Mesodermal cell (in vitro differentiated cells): ENCODE data around the gene VWA5B1.
A peak's percentile ranks its signal among the peaks of the same experiment; 100 is the strongest.

Source experiments
- H3K27ac ChIP-seq: 2 replicates; pipeline ENCODE4 v1.7.0; 2013; ENCODE audit warnings: mild to moderate bottlenecking, low read depth, low read length, moderate library complexity; ENCODE audit not compliant: severe bottlenecking
- H3K36me3 ChIP-seq: 2 replicates; pipeline ENCODE4 v1.7.1; 2013; ENCODE audit warnings: mild to moderate bottlenecking, low read length, moderate library complexity; ENCODE audit not compliant: control insufficient read depth, insufficient read depth
- H3K4me1 ChIP-seq: one replicate; pipeline ENCODE4 v1.7.1; 2013; ENCODE audit warnings: mild to moderate bottlenecking, low read length; ENCODE audit not compliant: insufficient read depth, control insufficient read depth, poor library complexity, severe bottlenecking
- H3K4me3 ChIP-seq: 2 replicates; pipeline ENCODE4 v1.7.0; 2013; ENCODE audit warnings: low read length, control low read depth, mild to moderate bottlenecking; ENCODE audit not compliant: insufficient read depth, poor library complexity, severe bottlenecking; ENCODE audit errors: extremely low read depth
- H3K9me3 ChIP-seq: 2 replicates; pipeline ENCODE4 v1.7.1; 2013; ENCODE audit warnings: mild to moderate bottlenecking, low read length, moderate library complexity; ENCODE audit not compliant: control insufficient read depth
- WGBS, 2 experiments: methylation state at CpG; one replicate each; pipeline ENCODE4 v1.1.5; 2013; ENCODE audit warnings: missing lambda C conversion rate in 2 of 2; ENCODE audit not compliant: insufficient coverage in 2 of 2; 5-methylcytosine and 5-hydroxymethylcytosine counted together

VWA5B1 gene

GRCh38 chr1:20358761-20359263 is 68.1 kb downstream of the VWA5B1 start:
- no peak overlapping the region for H3K4me3 ChIP-seq
- peaks cover 4% of the 10 kb centered on the region for H3K4me1 ChIP-seq
- no peaks in the 10 kb centered on the region for H3K9me3 ChIP-seq
- no peaks in the 10 kb centered on the region for H3K36me3 ChIP-seq
- H3K27ac ChIP-seq: no peak overlapping the region
- 58 to 63% methylated on average over 12 of the region's 12 CpGs for WGBS, 2 experiments

DNA sequence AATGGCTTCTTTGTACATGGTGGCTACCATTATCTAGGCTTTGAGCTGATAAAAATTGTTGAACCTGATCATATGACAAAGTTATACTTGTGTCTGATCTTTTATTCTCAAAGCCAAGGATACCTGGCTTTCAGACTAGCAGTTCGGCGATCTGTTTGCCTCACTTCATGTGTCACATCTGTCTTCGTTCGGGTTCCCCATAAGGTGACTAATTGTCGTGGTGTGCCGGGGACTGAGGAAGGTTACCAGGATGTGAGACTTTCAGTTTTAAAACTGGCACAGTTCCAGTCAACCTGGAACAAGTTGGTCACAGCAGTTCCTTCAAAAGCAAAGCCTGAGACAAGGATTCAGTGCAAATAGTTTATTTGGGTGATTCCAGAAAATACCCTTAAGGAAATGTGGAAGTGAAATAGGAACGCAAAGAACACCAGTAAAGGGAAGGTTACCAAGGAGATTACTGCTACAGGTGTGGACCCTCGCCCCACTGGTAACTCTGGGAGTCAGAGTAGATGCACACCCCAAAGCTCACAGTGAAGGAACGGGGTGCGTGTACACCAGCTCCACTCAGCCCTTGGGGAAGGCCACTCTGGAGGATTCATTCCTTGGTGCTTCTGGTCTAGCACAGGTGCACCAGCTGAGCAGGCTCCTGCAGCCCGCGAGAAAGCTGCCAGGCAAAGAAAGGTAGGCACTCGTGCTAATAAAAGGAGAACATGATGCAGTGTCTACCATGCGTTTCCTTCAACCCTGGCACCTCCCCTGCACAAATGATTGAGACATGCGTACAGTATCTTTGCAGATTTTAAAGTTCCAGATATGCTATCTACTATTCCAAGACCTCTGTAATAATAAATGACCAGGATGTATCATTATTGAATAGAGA is 69.0 kb downstream of the VWA5B1 start:
- no peaks in the 10 kb centered on the region for H3K9me3 ChIP-seq
- peaks cover 4% of the 10 kb centered on the region for H3K4me1 ChIP-seq
- H3K4me3 ChIP-seq: no peak overlapping the region
- H3K36me3 ChIP-seq: no peaks in the 10 kb centered on the region
- 86 to 89% methylated on average over 13 to 14 of the region's 15 CpGs for WGBS, 2 experiments
- H3K27ac ChIP-seq: no peak overlapping the region

GRCh38 chr1:20361401-20361800 is 70.7 kb downstream of the VWA5B1 start:
- 89 to 90% methylated on average over 4 to 5 of the region's 7 CpGs for WGBS, 2 experiments
- H3K4me1 ChIP-seq: peaks cover 10% of the 10 kb centered on the region
- H3K27ac ChIP-seq: no peak overlapping the region
- H3K9me3 ChIP-seq: no peaks in the 10 kb centered on the region
- no peaks in the 10 kb centered on the region for H3K36me3 ChIP-seq
- H3K4me3 ChIP-seq: no peak overlapping the region

GRCh38 chr1:20361805-20362381 is 71.2 kb downstream of the VWA5B1 start:
- Histone ChIP-seq H3K4me1 (peaks cover 15% of the 10 kb centered on the region), H3K36me3 (no peaks in the 10 kb centered on the region), H3K27ac (no peak overlapping the region), H3K9me3 (no peaks in the 10 kb centered on the region), H3K4me3 (no peak overlapping the region)
- 0 to 3% methylated on average over 6 of the region's 8 CpGs for WGBS, 2 experiments

DNA sequence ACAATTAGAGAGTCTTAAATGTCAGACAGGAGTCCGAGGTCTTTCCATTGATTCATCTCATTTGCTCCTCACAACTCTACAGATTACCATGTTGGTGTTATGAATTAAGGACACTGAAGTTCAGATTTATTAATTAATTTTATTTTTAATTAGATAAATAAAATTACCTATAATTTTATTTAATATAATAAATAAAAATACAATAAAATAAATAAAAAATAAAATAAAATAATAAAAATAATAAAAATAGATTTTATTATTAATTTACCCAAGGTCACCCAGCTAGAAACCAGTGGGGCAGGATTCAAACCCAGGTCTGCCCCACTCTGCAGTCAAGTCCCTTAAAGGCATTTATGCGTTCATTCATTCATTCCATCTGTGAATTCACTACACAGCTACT is 72.2 kb downstream of the VWA5B1 start:
- WGBS, 2 experiments: 80% methylated on average over 1 of the region's 2 CpGs; no CpG with 5 or more reads in 1 of the 2 experiments
- no peaks in the 10 kb centered on the region for H3K36me3 ChIP-seq
- H3K27ac ChIP-seq: no peak overlapping the region
- no peak overlapping the region for H3K4me3 ChIP-seq
- no peaks in the 10 kb centered on the region for H3K9me3 ChIP-seq
- H3K4me1 ChIP-seq: peaks cover 15% of the 10 kb centered on the region

DNA sequence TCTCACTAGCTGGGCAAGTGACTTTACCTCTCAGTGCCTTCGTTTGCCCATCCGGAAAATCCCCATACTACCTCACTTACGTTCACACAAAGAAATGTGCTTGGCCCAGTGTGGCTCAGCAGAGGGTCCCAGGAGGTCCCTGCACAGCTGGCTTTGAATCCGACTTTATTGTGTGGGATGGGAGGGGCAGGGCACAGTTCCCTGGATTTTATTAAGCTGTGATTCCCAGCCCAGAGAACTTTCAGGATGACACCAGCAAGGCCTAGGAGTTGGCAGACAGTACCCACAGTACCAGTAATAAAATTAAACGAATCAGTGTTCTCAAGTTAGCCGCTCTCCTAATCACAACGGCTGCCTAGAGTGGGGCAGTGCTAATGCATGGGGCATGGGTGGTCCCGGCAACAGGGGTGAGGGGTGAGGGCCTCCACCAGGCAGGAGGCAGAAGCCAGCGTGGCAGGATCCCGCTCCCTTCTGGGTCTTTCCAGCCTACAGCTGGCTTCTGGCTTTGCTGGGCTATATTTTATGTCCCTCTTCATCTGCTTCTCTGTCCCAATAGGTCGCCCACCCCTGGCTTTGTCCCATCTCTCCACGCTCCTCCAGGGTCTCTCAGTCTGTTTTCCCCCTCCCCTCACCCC is 74.9 kb downstream of the VWA5B1 start:
- no peak overlapping the region for H3K4me3 ChIP-seq
- H3K9me3 ChIP-seq: no peaks in the 10 kb centered on the region
- no peaks in the 10 kb centered on the region for H3K36me3 ChIP-seq
- 48 to 57% methylated on average over 5 to 10 of the region's 12 CpGs for WGBS, 2 experiments
- H3K4me1 ChIP-seq: peaks cover 10% of the 10 kb centered on the region
- no peak overlapping the region for H3K27ac ChIP-seq

- 2 to 5% methylated on average over 32 to 38 of the region's 42 CpGs for WGBS, 2 experiments
- H3K9me3 ChIP-seq: no peaks in the 10 kb centered on the region
- H3K4me3 ChIP-seq: peak overlapping the region; percentile 33
- H3K27ac ChIP-seq: no peak overlapping the region
- peaks cover 10% of the 10 kb centered on the region for H3K4me1 ChIP-seq
- no peaks in the 10 kb centered on the region for H3K36me3 ChIP-seq
Measured at GRCh38 chr1:20366056-20366462, 75.4 kb downstream of the VWA5B1 start.

- Histone ChIP-seq H3K4me3 (peak overlapping the region; percentile 33), H3K4me1 (peaks cover 10% of the 10 kb centered on the region), H3K36me3 (no peaks in the 10 kb centered on the region), H3K27ac (no peak overlapping the region), H3K9me3 (no peaks in the 10 kb centered on the region)
- 1 to 3% methylated on average over 35 to 65 of the region's 70 CpGs for WGBS, 2 experiments
Measured at GRCh38 chr1:20366463-20367115, 75.9 kb downstream of the VWA5B1 start.

- H3K27ac ChIP-seq: no peak overlapping the region
- WGBS, 2 experiments: 5 to 6% methylated on average over 10 to 11 of the region's 11 CpGs
- peaks cover 10% of the 10 kb centered on the region for H3K4me1 ChIP-seq
- no peaks in the 10 kb centered on the region for H3K36me3 ChIP-seq
- peak overlapping the region; percentile 33 for H3K4me3 ChIP-seq
- no peaks in the 10 kb centered on the region for H3K9me3 ChIP-seq
Measured at GRCh38 chr1:20367116-20367585, 76.5 kb downstream of the VWA5B1 start.

DNA sequence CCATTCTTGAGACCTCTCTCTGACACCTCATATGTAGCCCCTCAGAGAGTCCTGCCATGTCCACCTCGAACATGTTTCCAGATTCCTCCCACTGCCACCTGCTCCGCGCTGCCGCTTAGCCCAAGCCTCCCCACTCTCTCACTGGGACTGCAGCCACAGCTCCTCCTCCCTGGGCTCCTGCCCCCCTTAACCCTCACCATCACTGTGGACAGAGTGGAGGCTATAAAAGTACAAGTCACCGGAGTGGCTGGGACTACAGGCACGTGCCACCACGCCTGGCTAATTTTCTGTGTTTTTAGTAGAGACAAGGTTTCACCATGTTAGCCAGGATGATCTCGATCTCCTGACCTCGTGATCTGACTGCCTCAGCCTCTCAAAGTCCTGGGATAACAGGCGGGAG is 77.0 kb downstream of the VWA5B1 start:
- Histone ChIP-seq H3K4me1 (peaks cover 10% of the 10 kb centered on the region), H3K27ac (no peak overlapping the region), H3K9me3 (no peaks in the 10 kb centered on the region), H3K36me3 (no peaks in the 10 kb centered on the region), H3K4me3 (no peak overlapping the region)
- WGBS, 2 experiments: 58 to 71% methylated on average over 9 to 10 of the region's 10 CpGs
